Esophagus muscularis mucosa (tissue), 3 donors: ENCODE data around the gene MX2.

Source experiments
- CTCF ChIP-seq, 3 experiments: fragments of 200-600 bp in 2 of 3; fragments of 450-650 bp in 1 of 3; sonication (generic) in 2 of 3; IDR thresholded peaks; one replicate each; pipeline ENCODE4 v1.5.1; 2017 to 2019; ENCODE audit warnings: antibody characterized with exemption in 3 of 3, mild to moderate bottlenecking in 2 of 3, moderate library complexity in 1 of 3
- POLR2A ChIP-seq: fragments of 450-650 bp; IDR thresholded peaks from one replicate; pipeline ENCODE4 v1.6.1; 2017; ENCODE audit warnings: antibody characterized with exemption, moderate library complexity, mild to moderate bottlenecking, low read depth
- POLR2AphosphoS5 ChIP-seq, 2 donors: sonication (generic); formaldehyde crosslinking; IDR thresholded peaks; one replicate each; pipeline ENCODE4 v1.6.1; 2017; ENCODE audit warnings: antibody characterized with exemption in 2 of 2

- TF ChIP-seq POLR2A: no peak
- no peak for TF ChIP-seq CTCF (IDR thresholded peaks at IDR 0.05)
- TF ChIP-seq POLR2AphosphoS5 (IDR thresholded peaks at IDR 0.05): no peak
Measured at GRCh38 chr21:41387824-41388223, 26.0 kb downstream of the MX2 start.
